HG03342 (cell line): ENCODE results near the gene OR7A10.
"Not testable (repeated sequence)": the region's sequence is repeated elsewhere in the genome, so short reads cannot be mapped to it uniquely, and the experiment has no call there.

Experiments
- ATAC-seq: cut with Tn5 transposase; IDR thresholded peaks from one replicate; pipeline ENCODE4 v1.9.1; 2021; ENCODE audit warnings: mild to moderate bottlenecking, moderate library complexity; ENCODE audit not compliant: unreplicated experiment

OR7A10 gene

GRCh38 chr19:14796021-14796420 is 52.7 kb downstream of the OR7A10 start:
- no peak for ATAC-seq

GRCh38 chr19:14795078-14795721 is 53.5 kb downstream of the OR7A10 start:
- ATAC-seq: no peak

GRCh38 chr19:14792250-14792649 is 56.5 kb downstream of the OR7A10 start:
- ATAC-seq: not testable (repeated sequence)
